Stimulated activated CD4-positive, alpha-beta T cell treated with anti-CD3 and anti-CD28 coated beads, Interleukin-1b, Interleukin-23, amount 100 ng/mL, for 4 hours (primary cell): ENCODE results near the gene DMWD.

Experiments used
- DNase-seq, 2 donors: peaks; one replicate each; pipeline ENCODE4 v3.0.0-alpha.2; 2020; ENCODE audit warnings: low read depth in 2 of 2

Gene DMWD

DNA sequence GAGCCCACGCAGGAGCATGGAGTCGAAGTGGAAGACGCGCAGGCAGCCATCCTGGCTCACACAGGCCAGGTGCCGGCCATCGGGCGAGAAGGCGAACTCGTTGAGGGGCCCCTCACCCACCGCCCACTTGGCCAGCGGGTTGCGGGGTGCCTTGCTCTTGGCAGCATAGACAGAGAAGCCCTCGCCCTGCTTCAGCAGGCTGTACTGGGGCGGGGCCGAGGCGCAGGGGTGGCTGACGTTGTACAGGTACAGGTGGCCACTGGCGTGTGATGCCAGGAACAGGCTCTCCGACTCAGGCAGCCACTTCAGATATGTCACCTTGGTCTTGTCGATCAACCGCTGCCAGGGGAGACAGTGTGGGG, 6.1 kb downstream of the DMWD start:
- no peak for DNase-seq

DNA sequence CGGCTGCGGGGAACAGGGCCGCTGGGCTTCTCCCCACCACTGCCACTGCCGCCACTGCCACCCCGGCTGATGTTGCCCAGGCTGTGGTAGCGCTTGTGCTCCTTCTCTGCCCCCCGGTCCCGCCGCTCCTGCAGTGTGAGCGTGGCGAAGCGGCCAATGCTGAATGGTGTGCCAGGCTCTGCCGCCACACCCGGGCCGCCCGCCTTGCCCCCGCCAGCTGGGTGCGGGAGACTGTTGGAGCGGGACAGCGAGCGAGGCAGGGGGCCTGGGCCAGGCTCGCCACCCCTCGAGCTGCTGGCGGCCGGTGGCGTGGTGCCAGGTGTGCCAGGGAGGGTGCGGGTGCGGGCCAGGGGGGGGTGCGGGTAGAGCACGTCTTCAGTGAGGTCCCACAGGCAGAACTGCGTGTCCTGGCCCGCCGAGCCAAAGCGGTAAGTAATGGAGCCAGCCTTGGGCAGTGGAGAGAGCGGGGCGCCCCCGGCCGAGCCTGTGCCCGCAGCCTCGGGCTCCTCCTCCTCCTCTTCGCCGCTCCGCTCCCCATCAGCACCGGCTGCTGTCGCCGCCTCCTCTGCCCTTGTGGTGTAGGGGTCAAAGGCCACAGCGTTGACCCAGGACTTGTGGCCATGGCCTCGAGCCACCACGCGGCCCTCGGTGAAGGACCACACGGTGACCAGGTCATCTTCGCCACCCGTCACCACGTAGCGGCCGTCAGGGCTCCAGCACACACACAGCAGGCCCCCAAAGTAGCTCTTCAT, 6.7 kb downstream of the DMWD start:
- no peak for DNase-seq

DNA sequence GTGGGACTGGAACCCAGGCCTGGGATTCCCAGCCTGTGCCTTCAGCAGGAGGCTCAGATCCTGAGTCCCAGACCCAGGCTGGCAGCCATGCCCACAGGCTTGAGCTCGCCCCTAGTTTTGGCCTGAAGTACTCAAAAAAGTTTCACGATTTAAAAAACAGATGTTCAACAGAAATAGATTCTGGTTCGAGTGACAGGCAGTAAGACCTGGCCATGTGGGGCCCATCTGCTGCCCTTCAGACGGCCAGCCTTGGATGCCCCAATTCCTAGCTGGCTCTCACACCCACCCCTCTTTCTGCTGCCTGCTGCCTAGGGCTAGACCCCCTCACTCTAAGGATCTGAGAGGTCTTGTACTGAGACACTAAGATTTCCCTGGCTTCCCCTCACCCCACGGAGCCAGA, 7.5 kb downstream of the DMWD start:
- no peak for DNase-seq

DNA sequence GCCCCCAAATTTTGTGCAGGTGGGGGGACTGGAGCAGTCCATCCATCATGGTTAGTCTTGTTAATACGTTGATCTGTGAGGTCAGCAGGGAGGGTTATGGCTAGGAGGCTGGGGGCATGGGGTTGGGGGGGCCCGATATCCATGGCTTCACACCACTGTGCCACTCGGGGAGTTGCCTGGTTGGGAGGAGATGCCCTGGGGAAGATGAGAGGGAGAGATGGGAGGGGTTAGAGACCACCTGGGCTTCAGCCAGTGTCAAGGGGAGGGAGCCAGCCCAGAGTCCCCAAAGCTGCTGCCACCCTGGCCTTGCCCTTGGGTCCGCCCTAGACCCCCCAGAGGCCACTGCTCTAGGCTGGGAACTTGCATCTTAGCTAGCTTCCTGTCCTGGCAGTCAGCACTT, 8.5 kb downstream of the DMWD start:
- DNase-seq, result no peak

DNA sequence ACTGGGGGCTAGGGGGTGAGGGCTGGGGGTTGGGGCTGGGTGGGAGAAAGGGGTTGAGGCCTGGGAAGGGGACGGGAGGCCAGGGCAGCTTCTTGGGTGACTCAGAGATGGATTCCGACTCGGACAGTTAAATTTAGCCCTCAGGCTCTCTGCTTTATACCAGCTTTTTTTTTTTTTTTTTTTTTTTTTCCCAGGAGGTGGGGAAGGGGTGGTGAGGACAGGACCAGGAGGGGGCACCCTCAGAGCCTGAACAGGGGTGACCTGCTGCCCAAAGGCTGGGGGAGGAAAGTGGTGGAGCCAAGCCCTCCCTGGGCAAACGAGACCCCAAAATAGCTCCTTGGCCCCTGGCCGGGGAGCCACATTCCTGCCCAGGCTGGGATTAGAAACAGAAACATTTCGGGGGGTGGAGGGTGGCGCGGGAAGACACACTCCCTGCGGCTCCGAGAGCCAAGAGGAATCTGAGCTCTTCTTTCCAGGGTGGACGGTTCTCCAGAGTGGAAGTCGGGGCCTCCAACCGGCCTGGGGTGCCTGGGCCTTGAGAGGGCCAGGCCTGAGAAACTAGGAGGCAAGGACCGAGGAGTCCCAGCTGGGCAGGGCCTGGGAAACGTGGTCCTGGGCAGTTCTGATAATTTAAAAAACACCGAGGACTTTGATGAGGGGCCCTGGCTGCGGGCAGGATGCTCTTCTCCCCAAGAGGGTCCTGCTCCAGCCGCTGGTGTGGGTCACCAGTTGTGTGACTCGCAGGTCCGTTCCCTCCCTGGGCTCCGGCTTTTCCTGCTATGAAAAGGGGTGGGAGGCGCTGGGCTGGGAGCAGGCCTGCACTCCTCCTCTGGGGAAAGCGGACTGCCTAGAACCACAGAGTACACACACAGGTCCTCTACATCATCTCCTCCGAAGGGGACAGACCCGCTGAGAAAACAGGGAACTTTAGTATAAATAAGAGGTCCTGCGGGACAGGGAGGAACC, 9.5 kb downstream of the DMWD start:
- DNase-seq, result no peak

DNA sequence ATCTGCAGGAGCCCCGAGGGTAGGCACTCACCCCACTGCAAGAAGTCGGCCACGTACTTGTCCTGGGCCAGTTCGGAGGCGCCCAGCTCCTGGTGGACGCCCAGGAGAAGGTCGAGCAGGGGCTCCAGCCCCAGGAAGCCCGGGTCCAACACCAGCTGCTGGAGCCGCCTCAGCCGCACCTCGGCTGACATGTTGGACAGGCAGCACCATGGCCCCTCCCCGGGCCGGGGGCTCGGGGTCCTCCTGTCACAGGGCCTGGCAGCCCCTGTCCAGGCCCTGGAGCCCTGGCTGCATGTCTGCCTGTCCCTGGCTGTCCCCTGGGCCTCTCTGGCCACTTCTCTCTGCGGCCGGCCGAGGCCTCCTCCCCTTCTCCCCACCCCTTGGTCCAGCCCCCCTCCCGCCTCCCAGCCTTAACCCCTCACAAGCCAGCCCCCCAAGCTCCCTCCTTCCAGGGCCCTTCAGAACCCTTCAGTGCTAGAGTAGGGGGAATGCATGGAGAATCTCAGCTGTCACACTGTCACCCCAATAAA, 10.4 kb downstream of the DMWD start, which contains the start of gene DMPK:
DMPK (minus strand) TSS at position 329 of the 530 bp plus-strand sequence; CDS start at position 191, 138 bp downstream.
- no peak for DNase-seq

DNA sequence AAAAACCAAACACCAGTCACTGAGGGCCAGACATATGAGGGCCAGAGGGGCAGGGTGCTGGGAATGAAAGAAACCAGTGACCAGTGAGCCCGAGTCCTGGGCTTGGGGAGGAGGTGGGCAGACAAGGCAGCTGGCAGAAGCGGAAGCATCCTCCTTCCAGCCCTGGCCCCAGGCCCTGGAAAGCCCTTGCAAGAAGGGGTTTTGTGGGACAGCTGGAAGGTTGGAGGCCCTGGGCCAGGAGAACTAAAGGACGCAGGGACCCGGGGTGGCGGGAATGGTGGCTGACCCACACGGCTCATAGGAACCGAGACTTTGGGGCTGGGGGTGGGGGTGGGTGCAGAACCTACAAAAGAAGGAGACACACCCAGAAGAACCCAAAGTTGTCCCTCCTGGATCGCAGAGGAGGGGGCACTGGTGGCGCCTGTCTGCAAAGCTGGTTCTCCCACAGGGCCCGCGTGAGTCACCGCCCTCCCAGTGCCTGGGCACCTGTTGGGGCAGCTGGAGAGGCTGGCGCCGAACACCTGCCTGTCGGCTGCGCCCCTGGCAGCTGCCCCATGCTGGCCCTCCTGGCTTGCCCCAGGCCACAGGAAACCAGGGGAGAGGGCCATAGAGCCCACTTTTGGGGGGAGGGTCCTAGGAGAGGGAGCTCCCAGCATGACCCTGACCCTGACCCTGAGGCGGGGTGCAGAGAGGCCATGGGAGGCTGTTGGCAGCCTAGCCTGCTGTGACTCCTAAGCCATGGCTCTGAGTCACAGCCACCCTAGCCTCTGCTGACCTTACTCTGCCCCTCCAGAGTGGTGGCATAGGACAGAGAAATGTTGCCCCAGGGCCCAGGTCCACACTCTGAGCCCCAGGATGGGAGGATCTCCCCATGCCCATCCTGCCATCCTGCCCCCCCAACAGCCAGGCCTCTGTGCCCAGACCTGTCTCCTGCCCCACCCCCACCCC, 11.2 kb downstream of the DMWD start:
- DNase-seq, result no peak

DNA sequence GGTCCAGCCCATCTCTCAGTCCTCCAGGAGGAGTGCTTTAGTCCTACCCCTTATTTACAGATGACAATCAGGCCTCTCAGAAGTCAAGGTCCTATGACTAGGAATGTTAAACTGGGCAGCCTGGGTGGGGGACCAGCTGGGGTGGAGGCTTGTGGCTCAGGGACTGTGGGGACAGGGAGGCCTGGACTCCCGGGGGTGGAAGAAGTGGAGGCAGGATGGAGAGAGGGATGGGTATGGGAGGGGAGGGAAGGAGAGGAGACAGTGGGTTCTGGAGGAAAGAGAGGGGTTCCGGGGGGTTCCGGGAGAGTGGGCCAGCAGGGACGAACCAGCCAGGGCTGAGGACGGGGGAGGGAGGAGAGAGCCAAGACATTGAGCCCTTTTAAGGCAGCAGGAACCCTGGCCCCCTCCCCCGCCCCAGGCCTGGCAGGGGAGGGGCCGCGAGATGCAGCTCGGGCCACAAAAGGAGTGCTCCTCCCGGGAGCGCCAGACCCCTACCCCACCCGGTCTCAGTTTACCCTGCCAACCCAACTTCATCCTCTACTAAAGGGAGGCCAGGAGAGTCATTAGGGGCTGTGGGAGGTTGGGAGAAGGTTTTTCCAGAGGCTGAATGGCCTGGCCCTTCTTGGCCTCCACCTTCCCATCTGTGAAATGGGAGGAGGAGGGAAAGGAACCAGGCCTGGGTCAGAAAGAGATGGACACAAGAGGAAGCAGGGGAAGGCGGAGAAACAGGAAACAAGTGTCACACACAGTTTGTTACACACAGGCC, 12.0 kb downstream of the DMWD start:
- no peak for DNase-seq

DNA sequence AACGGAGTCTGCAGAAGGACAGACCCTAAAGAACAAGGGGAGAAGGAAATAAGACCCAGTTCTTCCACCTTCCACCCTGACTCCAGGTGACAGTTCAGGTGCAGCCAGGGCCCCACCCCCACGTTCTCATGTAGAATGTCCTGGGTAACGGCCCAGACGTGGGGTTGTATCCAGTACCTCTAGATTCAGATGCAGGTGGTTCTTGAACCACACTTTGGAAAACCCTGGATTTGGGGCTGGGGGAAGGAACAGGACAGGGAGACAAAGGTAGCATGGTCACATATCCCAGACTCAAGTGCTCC, 12.5 kb downstream of the DMWD start:
- no peak for DNase-seq

DNA sequence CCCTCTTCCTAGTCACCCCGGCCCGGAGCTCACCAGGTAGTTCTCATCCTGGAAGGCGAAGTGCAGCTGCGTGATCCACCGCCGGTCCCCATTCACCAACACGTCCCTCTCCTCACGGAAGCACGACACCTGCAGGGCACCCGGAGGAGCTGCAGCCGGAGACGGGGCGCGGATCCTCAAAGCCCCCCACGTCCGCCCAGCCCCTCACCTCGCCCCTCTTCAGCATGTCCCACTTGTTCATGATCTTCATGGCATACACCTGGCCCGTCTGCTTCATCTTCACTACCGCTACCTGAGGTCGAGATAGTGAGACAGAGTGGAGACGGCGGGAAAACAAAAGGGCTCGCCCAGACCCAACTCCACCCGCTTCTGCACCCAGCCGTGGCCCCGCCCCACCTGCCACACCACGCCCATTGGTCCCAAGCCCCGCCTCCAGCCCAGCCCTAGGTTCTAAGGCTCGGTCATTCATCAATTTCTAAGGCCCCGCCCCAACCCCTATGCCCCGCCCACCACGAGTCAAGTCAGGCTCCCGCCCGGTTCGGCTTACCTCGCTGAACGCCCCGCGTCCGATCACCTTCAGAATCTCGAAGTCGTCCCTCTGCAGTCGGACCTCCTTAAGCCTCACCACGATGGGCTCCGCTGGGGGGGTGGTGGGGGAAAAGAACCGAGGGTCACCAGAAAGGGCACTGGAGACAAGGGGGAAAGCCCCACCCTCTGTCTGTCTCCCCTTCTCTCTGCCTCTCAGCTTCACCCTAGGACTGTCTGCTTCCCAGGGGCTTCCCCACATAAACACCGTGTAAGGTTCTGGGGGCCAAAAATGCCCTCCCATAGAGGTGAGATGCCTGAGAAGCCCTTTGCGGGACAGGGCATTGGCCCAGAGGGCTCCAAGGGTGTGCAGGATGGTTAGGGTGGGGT, 13.2 kb downstream of the DMWD start:
- peak; percentile 74 to 89 for DNase-seq

DNA sequence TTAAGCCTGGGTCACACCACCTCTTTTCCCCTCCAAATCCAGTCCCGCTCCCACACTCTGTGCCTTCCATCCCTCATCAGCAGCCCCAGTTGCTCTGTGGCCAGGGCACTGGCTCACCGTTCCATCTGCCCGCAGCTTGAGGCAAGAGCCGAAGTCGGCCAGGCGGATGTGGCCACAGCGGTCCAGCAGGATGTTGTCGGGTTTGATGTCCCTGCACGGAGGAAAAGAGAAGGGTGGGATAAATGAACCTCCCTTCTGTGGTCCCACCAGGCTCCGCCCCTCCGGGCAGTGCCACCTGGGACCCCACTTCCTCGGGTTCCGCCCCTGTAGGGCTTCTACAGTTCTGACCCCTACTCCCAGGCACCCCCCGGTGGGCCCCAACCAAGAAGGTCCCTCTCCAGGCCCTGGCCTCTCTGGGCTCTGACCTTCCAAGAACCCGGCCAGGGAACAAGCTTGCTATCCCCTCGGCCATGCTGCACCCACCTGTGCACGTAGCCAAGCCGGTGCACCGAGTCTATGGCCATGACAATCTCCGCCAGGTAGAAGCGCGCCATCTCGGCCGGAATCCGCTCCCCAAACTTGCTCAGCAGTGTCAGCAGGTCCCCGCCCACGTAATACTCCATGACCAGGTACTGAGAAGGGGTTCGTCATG, 14.5 kb downstream of the DMWD start:
- DNase-seq, result no peak

DNA sequence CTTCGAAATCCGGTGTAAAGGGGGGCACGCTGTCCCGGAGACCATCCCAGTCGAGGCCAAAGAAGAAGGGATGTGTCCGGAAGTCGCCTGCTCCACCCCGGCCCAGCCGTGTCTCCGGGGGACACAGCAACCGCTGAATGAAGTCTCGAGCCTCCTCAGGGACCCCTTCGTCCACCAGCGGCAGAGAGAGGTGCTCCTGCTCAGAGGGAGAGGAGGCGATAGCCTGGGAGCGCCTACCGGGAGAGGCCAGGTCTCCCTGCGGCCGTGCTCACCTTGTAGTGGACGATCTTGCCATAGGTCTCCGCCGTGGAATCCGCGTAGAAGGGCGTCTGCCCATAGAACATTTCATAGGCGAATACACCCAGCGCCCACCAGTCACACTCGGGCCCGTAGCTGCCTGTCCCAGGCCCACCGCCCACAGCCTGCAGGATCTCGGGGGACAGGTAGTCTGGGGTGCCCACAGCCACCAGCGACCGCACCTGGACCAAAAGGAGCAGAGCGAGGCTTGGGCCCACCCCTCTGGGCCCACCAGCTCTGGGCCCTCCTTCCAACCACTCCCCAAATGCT, 15.2 kb downstream of the DMWD start:
- DNase-seq, result no peak

DNA sequence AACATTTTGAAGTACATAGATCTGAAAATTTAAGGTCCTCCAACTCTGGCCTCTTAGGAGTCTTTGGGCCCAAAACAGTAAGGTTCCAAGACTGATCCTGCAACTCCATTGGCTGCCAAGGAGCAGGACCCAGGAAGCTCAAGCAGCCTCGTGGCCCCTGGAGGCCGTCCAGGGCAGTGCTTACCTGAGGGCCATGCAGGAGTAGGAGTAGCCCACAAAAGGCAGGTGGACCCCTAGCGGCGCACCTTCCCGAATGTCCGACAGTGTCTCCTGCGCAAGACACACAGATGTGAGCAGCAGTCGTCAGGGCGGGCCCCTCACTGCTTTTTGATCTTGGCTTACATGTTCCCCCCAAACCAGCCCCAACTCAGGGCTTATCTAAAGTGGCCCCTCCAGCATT, 17.9 kb downstream of the DMWD start:
- DNase-seq, result no peak

DNA sequence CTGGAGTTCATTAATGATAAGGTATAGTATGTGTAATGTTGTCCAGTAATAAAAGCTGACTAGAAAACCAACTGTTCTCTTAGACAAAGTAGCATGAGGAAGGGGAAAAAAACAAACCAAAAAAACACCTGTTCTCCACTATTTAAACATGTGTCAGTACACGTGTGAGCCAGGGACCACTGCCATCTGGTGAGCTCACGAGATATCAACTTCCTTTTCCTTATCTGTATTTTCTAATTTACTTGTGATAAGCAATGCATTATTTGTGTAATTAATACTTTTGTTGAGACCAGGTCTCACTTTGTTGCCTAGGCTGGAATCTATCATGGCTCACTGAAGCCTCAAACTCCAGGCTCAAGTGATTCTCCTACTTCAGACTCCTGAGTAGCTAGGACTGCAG, 19.3 kb downstream of the DMWD start:
- no peak for DNase-seq

DNA sequence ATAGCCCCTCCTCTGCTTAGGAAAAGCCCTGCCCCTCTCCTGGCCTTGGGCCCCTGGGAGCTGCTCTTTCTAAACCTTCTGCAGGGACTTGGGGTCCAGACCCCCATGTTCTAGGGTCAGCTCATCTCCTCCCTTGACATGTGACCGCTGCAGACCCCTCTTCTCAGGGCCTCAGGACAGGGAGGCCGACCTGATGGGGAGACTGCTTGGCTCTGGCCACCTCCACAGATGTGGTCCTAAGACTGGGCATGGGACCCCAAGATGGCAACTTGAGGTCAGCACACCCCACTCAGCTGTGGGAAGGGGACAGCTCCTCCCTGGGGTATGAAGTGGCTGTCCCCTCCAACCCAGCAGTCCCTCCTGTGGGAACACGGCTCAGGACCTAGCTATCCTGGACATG, 19.7 kb downstream of the DMWD start:
- no peak for DNase-seq

DNA sequence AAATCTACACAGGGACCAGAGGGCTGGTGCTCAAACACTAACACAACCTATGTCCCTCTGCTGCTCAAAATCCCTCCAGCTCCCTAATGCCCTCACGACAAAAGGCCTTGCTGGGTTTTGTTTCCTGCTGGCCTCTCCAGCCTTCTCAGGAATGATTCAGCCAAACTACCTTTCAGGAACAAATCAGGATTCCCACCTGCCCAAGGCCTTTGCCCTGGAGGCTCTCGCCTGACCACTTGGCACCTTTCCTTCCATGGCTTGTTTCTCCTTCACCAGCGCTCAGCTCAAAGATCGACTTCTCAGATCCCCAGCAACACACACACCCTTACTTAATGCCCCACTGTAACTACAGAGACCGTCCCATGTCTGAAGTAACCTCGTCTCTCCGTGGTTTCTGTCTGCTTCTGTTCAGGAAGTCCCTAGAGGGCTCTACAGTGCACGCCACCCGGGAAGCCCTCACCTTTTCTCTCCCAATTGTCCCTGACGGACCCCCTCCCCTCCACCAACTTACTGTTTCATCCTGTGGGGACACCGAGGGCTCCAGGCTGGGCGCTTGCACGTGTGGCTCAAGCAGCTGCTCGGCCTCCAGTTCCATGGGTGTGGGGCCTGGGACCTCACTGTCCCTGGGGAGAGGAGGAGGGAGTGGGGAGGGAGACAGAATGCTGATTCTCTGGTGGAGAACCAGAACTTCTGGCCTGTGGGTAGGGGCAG, 20.4 kb downstream of the DMWD start:
- DNase-seq, result no peak

DNA sequence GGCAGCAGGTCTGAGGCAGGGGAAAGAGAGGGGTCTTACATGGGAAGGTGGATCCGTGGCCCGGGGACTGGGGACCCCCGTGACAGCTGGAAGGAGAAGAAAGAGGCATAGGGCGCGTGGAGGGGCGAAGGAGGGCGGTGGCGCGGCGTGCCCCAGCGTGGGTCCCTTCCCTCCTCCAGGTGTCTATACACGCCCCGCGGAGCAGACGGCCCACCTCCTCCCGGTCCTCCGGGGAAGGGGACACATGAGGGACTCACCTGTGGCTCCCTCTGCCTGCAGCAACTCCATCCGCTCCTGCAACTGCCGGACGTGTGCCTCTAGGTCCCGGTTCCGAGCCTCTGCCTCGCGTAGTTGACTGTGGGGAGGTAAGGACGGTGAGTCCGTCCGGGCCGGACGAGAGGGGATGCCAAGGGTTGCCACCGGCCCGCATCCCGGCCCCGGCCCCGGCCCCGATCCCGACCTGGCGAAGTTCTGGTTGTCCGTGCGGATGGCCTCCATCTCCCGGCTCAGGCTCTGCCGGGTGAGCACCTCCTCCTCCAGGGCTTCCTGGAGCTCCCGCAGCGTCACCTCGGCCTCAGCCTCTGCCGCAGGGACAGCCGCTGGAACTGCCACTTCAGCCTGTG, 21.2 kb downstream of the DMWD start:
- DNase-seq, result no peak
